Keratinocyte (primary cell): Measurements from ENCODE around the gene CLPTM1L. TPM values are rescaled to one million over a fixed set of nuclear protein-coding genes. Genes with fewer than 3 reads are reported as not detected.

Experiments
- DNase-seq: peaks from one replicate; pipeline ENCODE4 v3.0.0-alpha.2; 2011; ENCODE audit warnings: low read depth, missing footprints, low spot score
- FAIRE-seq: peaks from 2 replicates; lab custom pipeline; 2011; peaks lifted over from hg19 to GRCh38; lab: Jason Lieb, UNC
- H2AFZ ChIP-seq: 2 replicates; pipeline ENCODE4 v1.6.0; 2012; ENCODE audit warnings: low read length, control low read depth, inconsistent platforms; ENCODE audit not compliant: control insufficient read depth
- H3K27ac ChIP-seq: 2 replicates; pipeline ENCODE4 v1.5.1; 2011; ENCODE audit warnings: low read length; ENCODE audit not compliant: control insufficient read depth, insufficient read depth
- H3K27me3 ChIP-seq: 3 replicates; pipeline ENCODE4 v1.6.0; 2011; ENCODE audit warnings: low read length; ENCODE audit not compliant: control insufficient read depth, insufficient read depth; ENCODE audit errors: extremely low read depth
- H3K36me3 ChIP-seq, 2 experiments: 2 replicates in 1 of 2; 3 replicates in 1 of 2; pipeline ENCODE4 v1.5.1; 2011; ENCODE audit warnings: low read length in 2 of 2, mild to moderate bottlenecking in 1 of 2; ENCODE audit not compliant: control insufficient read depth in 2 of 2, insufficient read depth in 2 of 2; ENCODE audit errors: extremely low read depth in 1 of 2
- H3K4me1 ChIP-seq: 3 replicates; pipeline ENCODE4 v1.5.1; 2011; ENCODE audit warnings: low read length; ENCODE audit not compliant: control insufficient read depth, insufficient read depth; ENCODE audit errors: extremely low read depth
- H3K4me2 ChIP-seq: 3 replicates; pipeline ENCODE4 v1.6.0; 2011; ENCODE audit warnings: low read depth, low read length; ENCODE audit not compliant: control insufficient read depth, insufficient read depth; ENCODE audit errors: extremely low read depth
- H3K4me3 ChIP-seq, 3 experiments: fragments of 200-600 bp in 1 of 3; sonication (generic) in 1 of 3; 2 replicates in 2 of 3; 3 replicates in 1 of 3; pipeline ENCODE4 v1.5.1; 2011 to 2016; ENCODE audit warnings: low read length in 3 of 3, mild to moderate bottlenecking in 3 of 3, control low read depth in 2 of 3, inconsistent platforms in 1 of 3, low read depth in 1 of 3, mixed read lengths in 1 of 3, mixed run types in 1 of 3, moderate library complexity in 1 of 3; ENCODE audit not compliant: control insufficient read depth in 2 of 3, insufficient read depth in 2 of 3; ENCODE audit errors: extremely low read depth in 1 of 3
- H3K79me2 ChIP-seq: 2 replicates; pipeline ENCODE4 v1.6.0; 2012; ENCODE audit warnings: low read length; ENCODE audit not compliant: control insufficient read depth, insufficient read depth
- H3K9ac ChIP-seq: 3 replicates; pipeline ENCODE4 v1.6.0; 2011; ENCODE audit warnings: low read length; ENCODE audit not compliant: control insufficient read depth, insufficient read depth; ENCODE audit errors: extremely low read depth
- H3K9me1 ChIP-seq: 3 replicates; pipeline ENCODE4 v1.6.0; 2011; ENCODE audit warnings: low read length; ENCODE audit not compliant: control insufficient read depth, insufficient read depth; ENCODE audit errors: extremely low read depth
- H3K9me3 ChIP-seq: 2 replicates; pipeline ENCODE4 v1.5.1; 2012; ENCODE audit warnings: low read depth, low read length; ENCODE audit not compliant: control insufficient read depth
- H4K20me1 ChIP-seq: 3 replicates; pipeline ENCODE4 v1.6.0; 2011; ENCODE audit warnings: low read length; ENCODE audit not compliant: control insufficient read depth, insufficient read depth; ENCODE audit errors: extremely low read depth
- CTCF ChIP-seq, 3 experiments: IDR thresholded peaks in 1 of 3; conservative IDR thresholded peaks in 1 of 3; optimal IDR thresholded peaks in 1 of 3; 2 replicates in 2 of 3; 3 replicates in 1 of 3; pipeline versions ENCODE3 to v1.5.1; 2011; ENCODE audit warnings: low read length in 3 of 3, mild to moderate bottlenecking in 3 of 3, moderate library complexity in 2 of 3, control low read depth in 1 of 3, inconsistent platforms in 1 of 3; ENCODE audit not compliant: insufficient read depth in 2 of 3; ENCODE audit errors: extremely low read depth in 1 of 3
- EZH2 ChIP-seq: IDR thresholded peaks from one replicate; pipeline ENCODE4 v1.6.1; 2012; ENCODE audit warnings: inconsistent platforms, mild to moderate bottlenecking, low read length, moderate library complexity
- dilution Hi-C: fragments of 300-500 bp; cut with MboI; formaldehyde crosslinking; loops from one replicate; pipeline ENCODE4 v1.7.0; 2020; ENCODE audit warnings: low sequenced_read_pairs; ENCODE audit not compliant: extremely low pct_ligation_motif_present
- polyA plus RNA-seq, 5 experiments: library from polyadenylated mRNA; depleted of rRNA in 3 of 5; stranded (reverse) in 3 of 5; stranded (forward) in 1 of 5; unstranded in 1 of 5; fragments of >200 nt; gene quantifications; 1 replicate in 1 of 5; 2 replicates in 3 of 5; 3 replicates in 1 of 5; pipeline versions ENCODE4 v1.2.1 to v1.2.3, GENCODE V29; 2011 to 2012; ENCODE audit warnings: missing spikeins in 2 of 5, low read depth in 1 of 5, low replicate concordance in 1 of 5

The CLPTM1L gene
- polyA plus RNA-seq, 1 donor (not counting 4 experiments of a cell fraction or from before 2014, with no cell fraction given): 142 TPM

GRCh38 chr5:1387876-1388275 is 43.0 kb upstream of the CLPTM1L start:
- no peaks in the 10 kb centered on the region for H4K20me1 ChIP-seq
- H3K27ac ChIP-seq: no peak overlapping the region
- no peak for DNase-seq
- no peak overlapping the region for H2AFZ ChIP-seq
- no peak overlapping the region for H3K9ac ChIP-seq
- H3K27me3 ChIP-seq: peaks cover 22% of the 10 kb centered on the region
- H3K4me3 ChIP-seq: no peak overlapping the region
- no peak overlapping the region for H3K4me2 ChIP-seq
- dilution Hi-C loops: no loop called here
- no peaks in the 10 kb centered on the region for H3K79me2 ChIP-seq
- FAIRE-seq: no peak
- H3K9me1 ChIP-seq: no peaks in the 10 kb centered on the region
- no peaks in the 10 kb centered on the region for H3K36me3 ChIP-seq
- H3K4me1 ChIP-seq: peaks cover 7% of the 10 kb centered on the region
- no peaks in the 10 kb centered on the region for H3K9me3 ChIP-seq
- TF ChIP-seq EZH2 (no peak), CTCF (optimal IDR thresholded peaks at IDR 0.05 in 1 of 3, IDR thresholded peaks at IDR 0.05 in 1 of 3, conservative IDR thresholded peaks at IDR 0.05 in 1 of 3; ENCODE audit: extremely low read depth in 1 of 3, insufficient read depth in 2 of 3, low read length in 3 of 3) (no peak)

- dilution Hi-C loops: no loop called here
- Histone ChIP-seq H4K20me1 (no peaks in the 10 kb centered on the region), H3K4me3 (no peak overlapping the region), H3K4me2 (no peak overlapping the region), H3K27ac (no peak overlapping the region), H3K79me2 (no peaks in the 10 kb centered on the region), H3K9me3 (no peaks in the 10 kb centered on the region), H3K36me3 (no peaks in the 10 kb centered on the region), H3K4me1 (peaks cover 7% of the 10 kb centered on the region), H3K9ac (no peak overlapping the region), H3K9me1 (no peaks in the 10 kb centered on the region), H2AFZ (no peak overlapping the region), H3K27me3 (peaks cover 22% of the 10 kb centered on the region)
- TF ChIP-seq EZH2: no peak
- no peak for TF ChIP-seq CTCF (optimal IDR thresholded peaks at IDR 0.05 in 1 of 3, IDR thresholded peaks at IDR 0.05 in 1 of 3, conservative IDR thresholded peaks at IDR 0.05 in 1 of 3; ENCODE audit: extremely low read depth in 1 of 3, insufficient read depth in 2 of 3, low read length in 3 of 3)
- DNase-seq (no peak), FAIRE-seq (no peak)
Observed at GRCh38 chr5:1387059-1387755, 42.3 kb upstream of the CLPTM1L start.
